Transverse colon (tissue), 4 donors: ENCODE results near the gene LRIT1.
A peak's percentile ranks its signal among the peaks of the same experiment; 100 is the strongest.

Source experiments
- EP300 ChIP-seq: sonication (generic); formaldehyde crosslinking; IDR thresholded peaks from one replicate; pipeline ENCODE4 v1.6.1; 2017; ENCODE audit warnings: antibody characterized with exemption, low read depth
- POLR2A ChIP-seq: fragments of 450-650 bp; IDR thresholded peaks from one replicate; pipeline ENCODE4 v1.6.1; 2016; ENCODE audit warnings: antibody characterized with exemption, mild to moderate bottlenecking, moderate library complexity
- POLR2AphosphoS5 ChIP-seq, 3 donors: sonication (generic); formaldehyde crosslinking; IDR thresholded peaks; one replicate each; pipeline ENCODE4 v1.6.1; 2016; ENCODE audit warnings: antibody characterized with exemption in 3 of 3
- TF ChIP-seq, protein P1 (sequence below), 5 experiments: fragments of 200-600 bp in 3 of 5; fragments of 450-650 bp in 2 of 5; sonication (generic) in 3 of 5; IDR thresholded peaks; 1 replicate in 2 of 5; 2 replicates in 3 of 5; pipeline ENCODE4 v1.5.1; 2016 to 2017; ENCODE audit warnings: antibody characterized with exemption in 5 of 5, inconsistent platforms in 3 of 5, mild to moderate bottlenecking in 2 of 5, moderate library complexity in 1 of 5

DNA sequence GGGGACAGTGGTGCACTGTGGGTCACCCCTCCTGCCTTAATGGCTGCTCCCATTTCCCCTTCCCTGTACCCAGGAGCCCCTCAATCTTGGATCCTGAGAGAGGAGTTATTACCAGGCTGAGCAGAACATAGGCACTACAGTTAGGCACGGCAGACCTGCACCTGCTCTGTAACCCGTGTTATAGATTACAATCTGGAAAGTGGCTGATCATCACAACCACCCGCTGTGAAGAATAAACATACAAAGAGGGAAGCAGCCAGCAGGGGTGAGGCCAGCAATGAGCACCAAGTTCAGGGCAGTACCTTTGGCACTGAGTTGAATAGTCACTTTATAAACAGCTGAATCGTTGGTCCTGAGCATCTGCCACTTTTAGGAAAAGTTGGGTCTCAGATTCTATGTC lies 45.3 kb downstream of the LRIT1 start:
- TF ChIP-seq, protein P1, sequence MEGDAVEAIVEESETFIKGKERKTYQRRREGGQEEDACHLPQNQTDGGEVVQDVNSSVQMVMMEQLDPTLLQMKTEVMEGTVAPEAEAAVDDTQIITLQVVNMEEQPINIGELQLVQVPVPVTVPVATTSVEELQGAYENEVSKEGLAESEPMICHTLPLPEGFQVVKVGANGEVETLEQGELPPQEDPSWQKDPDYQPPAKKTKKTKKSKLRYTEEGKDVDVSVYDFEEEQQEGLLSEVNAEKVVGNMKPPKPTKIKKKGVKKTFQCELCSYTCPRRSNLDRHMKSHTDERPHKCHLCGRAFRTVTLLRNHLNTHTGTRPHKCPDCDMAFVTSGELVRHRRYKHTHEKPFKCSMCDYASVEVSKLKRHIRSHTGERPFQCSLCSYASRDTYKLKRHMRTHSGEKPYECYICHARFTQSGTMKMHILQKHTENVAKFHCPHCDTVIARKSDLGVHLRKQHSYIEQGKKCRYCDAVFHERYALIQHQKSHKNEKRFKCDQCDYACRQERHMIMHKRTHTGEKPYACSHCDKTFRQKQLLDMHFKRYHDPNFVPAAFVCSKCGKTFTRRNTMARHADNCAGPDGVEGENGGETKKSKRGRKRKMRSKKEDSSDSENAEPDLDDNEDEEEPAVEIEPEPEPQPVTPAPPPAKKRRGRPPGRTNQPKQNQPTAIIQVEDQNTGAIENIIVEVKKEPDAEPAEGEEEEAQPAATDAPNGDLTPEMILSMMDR (IDR thresholded peaks at IDR 0.05): peak in 2 of 5 experiments; percentile 44 to 49
- TF ChIP-seq EP300: no peak
- TF ChIP-seq POLR2AphosphoS5 (IDR thresholded peaks at IDR 0.05): peak; percentile 39 to 69 (median 62)
- peak; percentile 71 for TF ChIP-seq POLR2A
